Loucy (cell line): ENCODE measurements around the gene FABP1.

Source experiments
- H2AFZ ChIP-seq: fragments of 200-600 bp; sonication (generic); 2 replicates; pipeline ENCODE4 v1.6.0; 2016; ENCODE audit warnings: antibody characterized with exemption, mild to moderate bottlenecking, low read length, moderate library complexity
- H3F3A ChIP-seq: fragments of 200-600 bp; 2 replicates; pipeline ENCODE4 v1.6.0; 2016; ENCODE audit warnings: antibody characterized with exemption, low read depth, mild to moderate bottlenecking
- H3K27me3 ChIP-seq: fragments of 200-600 bp; sonication (generic); 2 replicates; pipeline ENCODE4 v1.6.1; 2014; ENCODE audit warnings: low read length, mild to moderate bottlenecking; ENCODE audit not compliant: insufficient read depth, poor library complexity, severe bottlenecking
- H3K36me3 ChIP-seq: fragments of 200-600 bp; sonication (generic); 2 replicates; pipeline ENCODE4 v1.6.1; 2016; ENCODE audit warnings: low read length; ENCODE audit not compliant: insufficient read depth
- H3K4me1 ChIP-seq: fragments of 200-600 bp; sonication (generic); 2 replicates; pipeline ENCODE4 v1.5.1; 2014; ENCODE audit warnings: low read length, mild to moderate bottlenecking; ENCODE audit not compliant: insufficient read depth, poor library complexity, severe bottlenecking
- H3K4me2 ChIP-seq: fragments of 200-600 bp; sonication (generic); 2 replicates; pipeline ENCODE4 v1.6.0; 2014; ENCODE audit warnings: antibody characterized with exemption, low read length, low read depth, mild to moderate bottlenecking; ENCODE audit not compliant: poor library complexity, severe bottlenecking
- H3K4me3 ChIP-seq: fragments of 200-600 bp; sonication (generic); 2 replicates; pipeline ENCODE4 v1.5.1; 2014; ENCODE audit warnings: low read length, mild to moderate bottlenecking, mixed read lengths; ENCODE audit not compliant: poor library complexity, severe bottlenecking
- H3K79me2 ChIP-seq: fragments of 200-600 bp; sonication (generic); 2 replicates; pipeline ENCODE4 v1.6.1; 2014; ENCODE audit warnings: low read length; ENCODE audit not compliant: insufficient read depth
- H3K9ac ChIP-seq: fragments of 200-600 bp; sonication (generic); 2 replicates; pipeline ENCODE4 v1.6.0; 2014; ENCODE audit warnings: mild to moderate bottlenecking, low read depth, low read length, moderate library complexity; ENCODE audit not compliant: poor library complexity, severe bottlenecking
- H3K9me2 ChIP-seq: fragments of 200-600 bp; sonication (generic); replicated peaks from 2 replicates; pipeline ENCODE4 v1.6.1; 2016; ENCODE audit warnings: low read depth, low read length, mixed read lengths
- H3K9me3 ChIP-seq: fragments of 200-600 bp; sonication (generic); 2 replicates; pipeline ENCODE4 v1.6.1; 2014; ENCODE audit warnings: mild to moderate bottlenecking, antibody characterized with exemption, low read length, low read depth; ENCODE audit not compliant: insufficient read depth
- H4K20me1 ChIP-seq: fragments of 200-600 bp; sonication (generic); 2 replicates; pipeline ENCODE4 v1.6.0; 2014; ENCODE audit warnings: antibody characterized with exemption, low read length, mild to moderate bottlenecking; ENCODE audit not compliant: insufficient read depth, poor library complexity, severe bottlenecking
- EZH2phosphoT487 ChIP-seq: fragments of 200-600 bp; IDR thresholded peaks from 2 replicates; pipeline ENCODE4 v1.6.1; 2018; ENCODE audit warnings: antibody characterized with exemption, mild to moderate bottlenecking, moderate library complexity, borderline replicate concordance
- TF ChIP-seq, protein P1 (sequence below): fragments of 200-600 bp; sonication (generic); conservative IDR thresholded peaks from 2 replicates; pipeline ENCODE4 v1.5.1; 2014; ENCODE audit warnings: mild to moderate bottlenecking, antibody characterized with exemption, low read length

Gene FABP1

DNA sequence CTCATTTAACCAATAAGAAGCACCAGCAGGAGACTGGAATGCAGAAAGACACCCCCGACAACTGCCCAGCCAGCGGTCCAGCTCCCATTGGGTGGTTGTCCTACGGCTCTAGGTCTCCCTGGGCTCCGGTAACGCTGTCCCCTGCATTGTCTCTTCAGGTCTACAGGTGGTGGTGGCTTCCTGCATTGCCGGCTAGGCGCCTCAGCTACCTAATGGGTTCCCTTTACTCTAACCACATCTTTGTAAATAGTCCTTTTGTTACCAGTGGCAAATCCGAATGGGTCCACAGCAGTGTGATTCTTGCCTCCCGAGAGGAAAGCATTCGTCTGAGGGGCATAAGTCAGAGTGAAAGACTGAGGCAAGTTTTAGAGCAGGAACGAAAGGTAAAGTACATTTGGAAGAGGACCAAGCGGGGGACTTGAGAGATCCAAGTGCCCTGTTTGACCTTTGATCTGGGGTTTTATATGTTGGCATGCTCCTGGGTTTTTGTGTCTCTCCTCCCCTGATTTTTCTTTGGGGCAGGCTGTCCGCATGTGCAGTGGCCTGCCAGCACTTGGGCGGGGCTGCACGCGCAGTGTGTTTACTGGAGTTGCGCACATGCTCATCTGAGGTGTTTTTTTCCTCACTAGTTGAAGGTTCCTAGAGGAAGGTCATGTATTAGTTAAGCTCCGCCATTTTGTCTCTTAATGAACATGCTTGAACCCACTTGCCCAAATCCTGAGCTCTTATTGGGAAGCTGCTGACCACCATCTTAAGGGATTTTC, 11.0 kb downstream of the FABP1 start:
- H2AFZ ChIP-seq, result no peak overlapping the region

DNA sequence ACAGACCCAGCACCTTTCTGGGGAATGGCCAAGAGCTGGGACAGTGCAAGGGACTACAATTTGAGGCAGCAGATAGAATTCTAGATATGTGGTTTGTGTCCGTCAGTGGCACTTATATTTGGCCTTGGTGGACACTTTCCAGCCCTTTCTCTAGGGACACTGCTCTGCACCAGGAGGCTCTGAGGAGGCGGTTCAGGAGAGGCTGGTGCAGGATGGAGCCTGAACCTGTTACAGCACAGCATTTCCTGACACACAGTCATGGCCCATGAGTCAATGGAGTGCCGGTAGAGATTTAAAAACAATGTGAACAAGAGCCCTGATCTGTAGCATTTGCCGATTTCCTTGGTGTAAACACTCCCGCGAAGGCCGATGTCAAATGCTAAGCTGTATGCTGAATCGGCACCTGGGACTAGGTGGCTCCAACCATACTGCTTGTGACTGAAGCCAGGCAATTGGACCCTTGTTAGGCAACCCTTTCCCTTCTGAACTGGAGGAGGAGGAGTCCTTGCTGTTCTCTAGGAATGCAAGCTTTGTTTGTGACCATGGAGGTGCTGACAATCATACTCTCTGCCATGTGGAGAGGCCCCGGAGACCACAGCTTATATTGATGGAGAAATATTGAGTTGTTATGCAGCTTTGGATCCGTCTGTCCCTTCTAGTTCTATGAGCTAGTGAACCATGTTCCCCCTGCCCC, 11.9 kb downstream of the FABP1 start:
- Histone ChIP-seq H3K4me2 (no peak overlapping the region), H3K36me3 (no peaks in the 10 kb centered on the region), H3K4me1 (no peaks in the 10 kb centered on the region), H2AFZ (no peak overlapping the region), H3K4me3 (no peak overlapping the region), H4K20me1 (no peaks in the 10 kb centered on the region), H3F3A (no peaks in the 10 kb centered on the region), H3K9ac (no peak overlapping the region), H3K9me2 (no peaks in the 10 kb centered on the region), H3K9me3 (no peaks in the 10 kb centered on the region), H3K79me2 (no peaks in the 10 kb centered on the region), H3K27me3 (no peaks in the 10 kb centered on the region)
- TF ChIP-seq EZH2phosphoT487, result no peak
- TF ChIP-seq, protein P1, sequence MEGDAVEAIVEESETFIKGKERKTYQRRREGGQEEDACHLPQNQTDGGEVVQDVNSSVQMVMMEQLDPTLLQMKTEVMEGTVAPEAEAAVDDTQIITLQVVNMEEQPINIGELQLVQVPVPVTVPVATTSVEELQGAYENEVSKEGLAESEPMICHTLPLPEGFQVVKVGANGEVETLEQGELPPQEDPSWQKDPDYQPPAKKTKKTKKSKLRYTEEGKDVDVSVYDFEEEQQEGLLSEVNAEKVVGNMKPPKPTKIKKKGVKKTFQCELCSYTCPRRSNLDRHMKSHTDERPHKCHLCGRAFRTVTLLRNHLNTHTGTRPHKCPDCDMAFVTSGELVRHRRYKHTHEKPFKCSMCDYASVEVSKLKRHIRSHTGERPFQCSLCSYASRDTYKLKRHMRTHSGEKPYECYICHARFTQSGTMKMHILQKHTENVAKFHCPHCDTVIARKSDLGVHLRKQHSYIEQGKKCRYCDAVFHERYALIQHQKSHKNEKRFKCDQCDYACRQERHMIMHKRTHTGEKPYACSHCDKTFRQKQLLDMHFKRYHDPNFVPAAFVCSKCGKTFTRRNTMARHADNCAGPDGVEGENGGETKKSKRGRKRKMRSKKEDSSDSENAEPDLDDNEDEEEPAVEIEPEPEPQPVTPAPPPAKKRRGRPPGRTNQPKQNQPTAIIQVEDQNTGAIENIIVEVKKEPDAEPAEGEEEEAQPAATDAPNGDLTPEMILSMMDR, result no peak

More for the DNA sequence above, 11.0 kb downstream of the FABP1 start:
- no peak for TF ChIP-seq EZH2phosphoT487
- TF ChIP-seq, protein P1, result no peak
- H4K20me1 ChIP-seq, result no peaks in the 10 kb centered on the region
- no peaks in the 10 kb centered on the region for H3K4me1 ChIP-seq
- no peaks in the 10 kb centered on the region for H3K79me2 ChIP-seq
- no peaks in the 10 kb centered on the region for H3K27me3 ChIP-seq
- no peaks in the 10 kb centered on the region for H3K36me3 ChIP-seq
- H3K9me3 ChIP-seq, result no peaks in the 10 kb centered on the region
- no peak overlapping the region for H3K4me3 ChIP-seq
- H3K9me2 ChIP-seq, result no peaks in the 10 kb centered on the region
- no peak overlapping the region for H3K9ac ChIP-seq
- H3F3A ChIP-seq, result no peaks in the 10 kb centered on the region
- H3K4me2 ChIP-seq, result no peak overlapping the region

DNA sequence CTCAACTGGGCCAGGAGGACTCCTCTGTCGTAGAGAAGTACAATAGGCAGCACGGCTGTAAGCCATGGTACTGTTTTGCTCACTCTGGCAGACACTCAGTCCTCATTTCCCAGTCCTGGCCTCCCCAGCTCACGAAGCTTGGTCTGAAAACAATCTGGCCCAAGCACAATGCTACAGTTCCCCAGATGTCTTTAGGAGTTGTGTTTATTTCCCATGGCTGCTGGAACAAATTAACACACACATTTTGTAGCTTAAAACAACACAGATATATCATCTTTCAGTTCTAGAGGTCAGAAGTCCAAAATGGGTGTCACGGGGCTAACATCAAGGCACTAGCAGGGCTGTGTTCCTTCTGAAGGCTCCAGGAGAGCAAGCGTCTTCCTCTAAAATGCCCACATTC, 13.0 kb downstream of the FABP1 start:
- Histone ChIP-seq H3K9me2 (no peaks in the 10 kb centered on the region), H3K36me3 (no peaks in the 10 kb centered on the region), H4K20me1 (no peaks in the 10 kb centered on the region), H3K4me2 (no peak overlapping the region), H3K9me3 (no peaks in the 10 kb centered on the region), H3K27me3 (no peaks in the 10 kb centered on the region), H2AFZ (no peak overlapping the region), H3F3A (no peaks in the 10 kb centered on the region), H3K79me2 (no peaks in the 10 kb centered on the region), H3K9ac (no peak overlapping the region), H3K4me3 (no peak overlapping the region), H3K4me1 (no peaks in the 10 kb centered on the region)
- TF ChIP-seq, protein P1, result no peak
- TF ChIP-seq EZH2phosphoT487, result no peak
